ENCODE results near the gene TCF4.
A peak's percentile ranks its signal among the peaks of the same experiment; 100 is the strongest.

Gene TCF4

GRCh38 chr18:55395799-55396198 lies 192.2 kb downstream of the TCF4 start:
- H3K4me1 ChIP-seq (ENCODE audit: control insufficient read depth, insufficient read depth, low read length), result 0 out of 2 replicates have a peak, but pooled peaks cover 4% of the 10 kb centered on the region
- TF ChIP-seq INSM2 (tag by site-specific recombination; IDR thresholded peaks at IDR 0.05) (no peak), ZNF211 (tag by site-specific recombination; IDR thresholded peaks at IDR 0.05; ENCODE audit: low read depth) (no peak), ZNF37A (tag by site-specific recombination; IDR thresholded peaks at IDR 0.05) (no peak), ZNF16 (tag by site-specific recombination; IDR thresholded peaks at IDR 0.05; ENCODE audit: low read depth) (no peak), ZNF555 (tag by site-specific recombination; conservative IDR thresholded peaks at IDR 0.05) (no peak), ZBTB48 (tag by site-specific recombination; IDR thresholded peaks at IDR 0.05) (no peak), KLF8 (tag by site-specific recombination; IDR thresholded peaks at IDR 0.05) (no peak), KLF1 (tag by site-specific recombination; IDR thresholded peaks at IDR 0.05) (no peak), ZNF707 (tag by site-specific recombination; IDR thresholded peaks at IDR 0.05) (no peak), SETDB1 (IDR thresholded peaks at IDR 0.05; ENCODE audit: insufficient read length, low read length) (no peak), ZBTB49 (tag by site-specific recombination; IDR thresholded peaks at IDR 0.05; ENCODE audit: low read depth) (no peak), KLF9 (tag by site-specific recombination; IDR thresholded peaks at IDR 0.05; ENCODE audit: low read depth) (no peak), REPIN1 (tag by site-specific recombination; IDR thresholded peaks at IDR 0.05; ENCODE audit: low read depth) (no peak), PATZ1 (tag by site-specific recombination; IDR thresholded peaks at IDR 0.05) (no peak), ZNF664 (tag by site-specific recombination; IDR thresholded peaks at IDR 0.05) (no peak), ZNF175 (tag by site-specific recombination; IDR thresholded peaks at IDR 0.05) (no peak)
- CTCF ChIA-PET, result interaction anchor here (0.6 to 2.1 kb wide), 4 partner anchors 11 to 1244 kb away, joined by 3 to 10 read pairs (median 6); no protein-coding TSS in a partner anchor

GRCh38 chr18:55390898-55391297 lies 197.1 kb downstream of the TCF4 start:
- CTCF ChIA-PET, result no interaction called here
- POLR2A ChIA-PET, result no interaction called here
- no peaks in the 10 kb centered on the region for H3K9me3 ChIP-seq (ENCODE audit: control insufficient read depth, insufficient read depth, low read depth, low read length)
- no peak overlapping the region for H3K4me3 ChIP-seq (ENCODE audit: low read depth, low read length)
- no peaks in the 10 kb centered on the region for H3K36me3 ChIP-seq (ENCODE audit: control insufficient read depth in 2 of 2, insufficient read depth in 1 of 2, low read length in 2 of 2)
- TF ChIP-seq ZNF626 (tag by site-specific recombination; IDR thresholded peaks at IDR 0.05), result no peak
- no peak for TF ChIP-seq TRIM28 (IDR thresholded peaks at IDR 0.05; ENCODE audit: borderline replicate concordance, low read length)
- no peak for TF ChIP-seq ZNF449 (tag by site-specific recombination; IDR thresholded peaks at IDR 0.05)
- peak; percentile 39; the same call in 1 of the 2 replicates for TF ChIP-seq ATF2 (tag by site-specific recombination; IDR thresholded peaks at IDR 0.05; ENCODE audit: low read depth)
- TF ChIP-seq ZNF555 (tag by site-specific recombination; conservative IDR thresholded peaks at IDR 0.05), result no peak
- no peak for TF ChIP-seq ZNF404 (tag by site-specific recombination; IDR thresholded peaks at IDR 0.05)
- no peak for TF ChIP-seq ZNF521 (tag by site-specific recombination; IDR thresholded peaks at IDR 0.05)
- no peak for TF ChIP-seq ZNF707 (tag by site-specific recombination; IDR thresholded peaks at IDR 0.05)
- no peak for TF ChIP-seq ZNF2 (tag by site-specific recombination; IDR thresholded peaks at IDR 0.05)
- peak; percentile 42; the same call in 1 of the 2 replicates for TF ChIP-seq ZNF629 (tag by site-specific recombination; IDR thresholded peaks at IDR 0.05)
- TF ChIP-seq GLIS1 (tag by site-specific recombination; IDR thresholded peaks at IDR 0.05), result peak; percentile 52
- TF ChIP-seq REPIN1 (tag by site-specific recombination; IDR thresholded peaks at IDR 0.05; ENCODE audit: low read depth), result no peak
- H3K4me1 ChIP-seq (ENCODE audit: control insufficient read depth, insufficient read depth, low read length), result peaks cover 5% of the 10 kb centered on the region; the same call in 1 of the 2 replicates
- H3K27ac ChIP-seq (ENCODE audit: extremely low read depth, low read depth, low read length), result no peak overlapping the region

More at GRCh38 chr18:55395799-55396198, 192.2 kb downstream of the TCF4 start:
- H3K4me3 ChIP-seq (ENCODE audit: low read depth, low read length), result no peak overlapping the region
- POLR2A ChIA-PET, result no interaction called here
- no peaks in the 10 kb centered on the region for H3K9me3 ChIP-seq (ENCODE audit: control insufficient read depth, insufficient read depth, low read depth, low read length)
- no peak overlapping the region for H3K27ac ChIP-seq (ENCODE audit: extremely low read depth, low read depth, low read length)
- H3K36me3 ChIP-seq (ENCODE audit: control insufficient read depth in 2 of 2, insufficient read depth in 1 of 2, low read length in 2 of 2), result no peaks in the 10 kb centered on the region
